ENCODE results near the gene GAS6. TPM values are rescaled to one million over a fixed set of nuclear protein-coding genes. Genes with fewer than 3 reads are reported as not detected.

GAS6 gene
- total RNA-seq, 1 donor from 2014 or later = 502 TPM

GRCh38 chr13:113787694-113788093 is 76.2 kb downstream of the GAS6 start:
- intact Hi-C loops (cut with DNase I) = no loop called here
- no peaks in the 10 kb centered on the region for H3K9me3 ChIP-seq
- DNase-seq (ENCODE audit: low spot score in 2 of 2) = no peak
- H3K36me3 ChIP-seq = no peaks in the 10 kb centered on the region
- H3K27ac ChIP-seq = no peak overlapping the region
- H3K4me3 ChIP-seq = no peak overlapping the region
- H3K27me3 ChIP-seq = no peaks in the 10 kb centered on the region
- TF ChIP-seq CTCF (IDR thresholded peaks at IDR 0.05) = no peak
- no peaks in the 10 kb centered on the region for H3K4me1 ChIP-seq

GRCh38 chr13:113786262-113786841 is 77.5 kb downstream of the GAS6 start:
- Histone ChIP-seq H3K4me3 (no peak overlapping the region), H3K4me1 (no peaks in the 10 kb centered on the region), H3K9me3 (no peaks in the 10 kb centered on the region), H3K36me3 (no peaks in the 10 kb centered on the region), H3K27ac (no peak overlapping the region), H3K27me3 (no peaks in the 10 kb centered on the region)
- no peak for TF ChIP-seq CTCF (IDR thresholded peaks at IDR 0.05)
- DNase-seq (ENCODE audit: low spot score in 2 of 2) = no peak
- intact Hi-C loops (cut with DNase I) = no loop called here

GRCh38 chr13:113785051-113786010 is 78.5 kb downstream of the GAS6 start:
- H3K4me3 ChIP-seq = no peak overlapping the region
- no peaks in the 10 kb centered on the region for H3K9me3 ChIP-seq
- no peaks in the 10 kb centered on the region for H3K36me3 ChIP-seq
- intact Hi-C loops (cut with DNase I) = no loop called here
- H3K27ac ChIP-seq = no peak overlapping the region
- H3K4me1 ChIP-seq = no peaks in the 10 kb centered on the region
- no peaks in the 10 kb centered on the region for H3K27me3 ChIP-seq
- no peak for DNase-seq (ENCODE audit: low spot score in 2 of 2)
- no peak for TF ChIP-seq CTCF (IDR thresholded peaks at IDR 0.05)

GRCh38 chr13:113784645-113785024 is 79.2 kb downstream of the GAS6 start:
- H3K4me3 ChIP-seq = no peak overlapping the region
- intact Hi-C loops (cut with DNase I) = no loop called here
- H3K9me3 ChIP-seq = no peaks in the 10 kb centered on the region
- no peak for TF ChIP-seq CTCF (IDR thresholded peaks at IDR 0.05)
- H3K4me1 ChIP-seq = no peaks in the 10 kb centered on the region
- no peaks in the 10 kb centered on the region for H3K27me3 ChIP-seq
- no peak for DNase-seq (ENCODE audit: low spot score in 2 of 2)
- no peak overlapping the region for H3K27ac ChIP-seq
- no peaks in the 10 kb centered on the region for H3K36me3 ChIP-seq

- no peaks in the 10 kb centered on the region for H3K27me3 ChIP-seq
- intact Hi-C loops (cut with DNase I) = no loop called here
- no peaks in the 10 kb centered on the region for H3K36me3 ChIP-seq
- TF ChIP-seq CTCF (IDR thresholded peaks at IDR 0.05) = no peak
- H3K9me3 ChIP-seq = no peaks in the 10 kb centered on the region
- H3K4me3 ChIP-seq = no peak overlapping the region
- no peak for DNase-seq (ENCODE audit: low spot score in 2 of 2)
- H3K27ac ChIP-seq = no peak overlapping the region
- H3K4me1 ChIP-seq = no peaks in the 10 kb centered on the region
Measured at GRCh38 chr13:113783966-113784644, 79.8 kb downstream of the GAS6 start.
